ENCODE results near the gene KBTBD8.

GRCh38 chr3:66948838-66949237, 49.3 kb upstream of the KBTBD8 start:
- TF ChIP-seq ZNF121 (CRISPR knock-in tag; conservative IDR thresholded peaks at IDR 0.05) (no peak), SPI1 (IDR thresholded peaks at IDR 0.05; ENCODE audit: borderline replicate concordance, low read depth, low read length) (no peak), SRSF1 (IDR thresholded peaks at IDR 0.05; ENCODE audit: low read depth, low read length) (no peak), MTA3 (IDR thresholded peaks at IDR 0.05; ENCODE audit: borderline replicate concordance) (no peak)
